Fibroblast of the conjunctiva (primary cell): ENCODE results near the gene KCNJ6.
A peak's percentile ranks its signal among the peaks of the same experiment; 100 is the strongest.

Experiments used
- DNase-seq: peaks from one replicate; pipeline ENCODE4 v3.0.0-alpha.2; 2010; ENCODE audit warnings: low read depth

KCNJ6 gene

DNA sequence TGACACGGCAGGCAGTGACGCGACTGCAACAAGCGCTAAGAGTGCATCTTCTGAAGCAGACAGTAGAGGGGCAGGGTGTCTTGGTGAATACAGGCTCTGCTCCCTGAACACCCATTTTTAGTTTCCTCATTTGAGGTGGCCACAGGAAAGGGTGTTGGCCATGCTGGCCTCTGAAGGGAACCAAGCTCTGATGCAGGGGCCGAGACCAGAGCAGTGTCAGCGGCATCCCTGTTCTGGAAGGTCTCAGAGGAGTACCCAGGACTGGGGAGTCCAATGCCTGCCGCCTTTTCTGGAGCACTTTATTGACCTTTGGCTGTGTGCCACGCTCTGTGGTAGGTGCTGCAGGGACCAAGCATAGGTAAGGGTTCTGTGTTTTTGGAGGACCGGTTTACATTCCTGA, 100.4 kb downstream of the KCNJ6 start:
- DNase-seq = no peak

GRCh38 chr21:37811711-37812110, 104.5 kb downstream of the KCNJ6 start:
- DNase-seq = no peak

- DNase-seq = no peak
Observed at GRCh38 chr21:37808261-37808660, 108.0 kb downstream of the KCNJ6 start.

GRCh38 chr21:37805266-37805665, 111.0 kb downstream of the KCNJ6 start:
- DNase-seq = no peak

- DNase-seq = no peak
Observed at GRCh38 chr21:37804001-37804400, 112.3 kb downstream of the KCNJ6 start.

GRCh38 chr21:37803101-37803651, 113.1 kb downstream of the KCNJ6 start:
- no peak for DNase-seq

DNA sequence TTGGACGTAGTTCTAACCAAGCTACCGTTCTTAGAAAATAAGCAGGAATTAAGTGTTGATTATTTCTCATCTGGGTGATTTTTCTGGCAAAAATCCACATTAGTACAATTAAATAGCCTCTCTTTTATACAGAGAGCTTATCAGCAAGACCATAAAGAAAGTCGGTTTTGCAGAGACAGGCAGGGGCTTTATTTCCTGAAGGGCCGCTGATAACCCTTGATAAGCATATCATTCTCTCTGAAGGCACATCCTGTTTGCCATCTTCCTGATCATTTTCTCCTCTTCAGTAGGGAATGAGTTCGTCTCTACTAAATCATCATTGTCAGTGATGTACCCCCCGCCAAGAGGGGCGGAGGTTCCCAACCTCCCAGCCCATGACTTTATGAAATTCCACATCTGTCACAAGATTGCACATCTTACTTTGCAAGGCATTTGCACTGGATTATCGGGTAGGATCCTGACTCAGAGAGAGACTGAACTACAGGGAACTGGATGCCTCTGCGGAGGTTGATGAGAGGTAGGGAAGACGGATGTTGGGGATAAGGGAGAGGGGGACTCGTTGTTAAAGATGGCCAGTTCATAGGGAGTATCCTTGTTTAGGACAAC, 115.7 kb downstream of the KCNJ6 start:
- DNase-seq = no peak

- DNase-seq = no peak
Observed at GRCh38 chr21:37800057-37800455, 116.2 kb downstream of the KCNJ6 start.

GRCh38 chr21:37799211-37800056, 116.8 kb downstream of the KCNJ6 start:
- no peak for DNase-seq

DNA sequence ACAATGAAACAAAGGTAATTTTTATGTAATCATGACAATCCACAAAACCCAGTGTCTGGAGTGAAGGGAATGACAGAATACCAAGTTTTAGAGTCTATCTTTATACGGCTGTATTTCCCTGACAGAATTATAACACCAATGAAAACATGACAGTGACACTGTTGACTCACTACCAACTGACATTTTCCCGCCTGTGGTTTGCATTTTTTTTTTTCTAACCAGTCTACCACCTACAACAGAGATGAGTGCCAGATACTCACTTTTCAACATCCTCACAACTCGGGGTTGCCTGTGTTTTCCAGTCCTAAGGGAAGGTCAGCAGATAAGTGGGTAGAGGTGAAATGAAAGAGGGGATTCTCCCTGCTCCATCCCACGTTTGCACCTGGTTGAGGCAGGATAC, 118.9 kb downstream of the KCNJ6 start:
- DNase-seq = no peak

GRCh38 chr21:37796011-37796410, 120.2 kb downstream of the KCNJ6 start:
- DNase-seq = no peak

GRCh38 chr21:37793660-37794059, 122.6 kb downstream of the KCNJ6 start:
- DNase-seq = peak; percentile 1

DNA sequence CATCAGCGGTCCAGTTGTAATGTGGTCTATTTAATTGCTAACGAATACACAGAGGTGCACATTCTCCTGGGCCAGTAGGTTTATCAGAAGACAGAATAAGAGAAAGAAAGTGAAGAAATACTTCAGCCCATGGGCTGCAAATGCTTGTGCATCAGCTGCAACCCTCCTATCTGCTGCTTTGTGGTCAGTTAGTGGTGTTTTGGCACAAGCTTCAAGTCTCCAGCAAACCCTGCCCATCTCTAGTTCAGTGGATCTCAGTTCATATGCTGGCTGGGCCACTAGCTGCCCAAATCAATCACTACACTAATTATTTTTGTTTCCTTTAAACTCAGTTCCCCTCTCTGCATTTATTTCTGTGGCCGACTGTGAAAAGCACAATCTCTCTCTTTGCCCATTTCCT, 124.2 kb downstream of the KCNJ6 start:
- no peak for DNase-seq

GRCh38 chr21:37790905-37791304, 125.4 kb downstream of the KCNJ6 start:
- no peak for DNase-seq

DNA sequence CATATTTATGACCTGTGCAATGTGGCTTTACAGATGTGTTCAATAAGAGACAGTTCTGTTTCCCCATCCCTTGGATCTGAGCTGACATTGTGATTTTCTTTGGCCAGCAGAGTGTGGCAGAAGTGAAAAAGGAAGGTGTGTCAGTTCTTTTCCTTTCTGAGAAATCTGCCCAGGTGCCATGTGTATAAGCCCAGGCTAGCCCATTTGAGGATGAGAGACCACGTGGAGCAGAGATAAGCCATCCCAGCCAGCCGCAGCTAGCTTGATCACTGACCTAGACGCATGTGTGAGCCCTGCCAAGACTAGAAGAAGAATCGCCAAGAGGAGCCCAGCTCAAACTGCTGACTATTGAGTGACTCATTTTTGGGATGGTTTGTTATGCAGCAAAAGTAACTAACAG, 127.8 kb downstream of the KCNJ6 start:
- no peak for DNase-seq

DNA sequence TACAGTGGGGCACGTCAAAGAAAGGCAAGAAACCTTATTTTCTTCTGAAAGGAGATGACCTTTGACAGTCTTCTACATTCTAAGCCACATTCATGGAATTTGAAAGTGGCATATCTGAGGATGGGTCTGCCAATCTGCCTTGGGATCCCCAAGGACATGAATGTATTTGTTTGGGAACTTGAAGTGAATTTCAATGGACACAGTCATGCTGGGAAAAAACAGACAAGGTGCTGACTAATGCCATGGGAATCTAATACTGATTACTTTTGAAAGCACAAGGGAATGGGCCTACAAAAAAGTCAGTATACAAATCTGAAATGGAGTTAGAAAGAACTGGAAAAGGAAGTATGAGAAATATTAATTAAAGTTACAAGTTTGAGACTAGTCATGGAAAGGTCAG, 128.8 kb downstream of the KCNJ6 start:
- peak; percentile 39 for DNase-seq

GRCh38 chr21:37784591-37785318, 131.5 kb downstream of the KCNJ6 start:
- no peak for DNase-seq

GRCh38 chr21:37783016-37783415, 133.2 kb downstream of the KCNJ6 start:
- no peak for DNase-seq

GRCh38 chr21:37780991-37781983, 135.0 kb downstream of the KCNJ6 start:
- DNase-seq = no peak

- no peak for DNase-seq
Observed at GRCh38 chr21:37771181-37771580, 145.1 kb downstream of the KCNJ6 start.

DNA sequence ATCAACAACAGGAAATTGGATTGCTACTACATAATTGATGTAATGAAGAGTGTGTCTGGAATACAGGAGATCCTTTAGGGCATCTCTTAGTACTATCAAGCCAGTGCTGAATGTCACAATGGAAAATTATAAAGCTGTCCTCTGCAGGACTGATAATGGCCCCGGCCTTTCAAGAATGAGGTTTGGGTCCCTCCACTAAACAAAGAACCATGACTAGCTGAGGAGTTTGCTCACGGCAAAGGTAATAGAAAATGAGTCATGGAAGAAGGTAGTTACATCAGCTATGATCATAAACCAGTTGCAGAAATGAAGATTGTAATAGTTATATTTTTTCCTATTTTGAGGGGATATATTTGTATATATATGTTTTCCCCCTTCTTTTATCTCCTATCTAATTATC, 145.8 kb downstream of the KCNJ6 start:
- DNase-seq = no peak

DNA sequence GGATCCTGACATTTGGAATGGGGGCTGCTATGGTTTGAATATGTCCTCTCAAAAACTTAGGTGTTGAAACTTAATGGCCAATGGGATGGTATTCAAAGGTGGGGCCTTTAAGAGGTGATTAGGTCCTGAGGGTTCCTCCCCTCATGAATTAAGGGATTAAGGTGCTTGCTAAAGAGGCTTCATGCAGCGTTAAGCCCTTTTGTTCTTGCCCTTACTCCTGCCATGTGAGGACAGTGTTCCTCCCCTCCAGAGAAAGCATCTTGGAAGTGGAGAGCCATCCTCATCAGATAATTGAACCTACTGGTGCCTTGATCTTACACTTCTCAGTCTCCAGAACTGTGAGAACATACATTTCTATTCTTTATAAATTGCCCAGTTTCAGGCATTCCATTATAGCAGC, 146.6 kb downstream of the KCNJ6 start:
- no peak for DNase-seq
